GM21825 (cell line): ENCODE data around the gene IRF6.
A peak's percentile ranks its signal among the peaks of the same experiment; 100 is the strongest.
"Not testable (repeated sequence)": the region's sequence is repeated elsewhere in the genome, so short reads cannot be mapped to it uniquely, and the experiment has no call there.

Experiments used
- ATAC-seq: cut with Tn5 transposase; IDR thresholded peaks from one replicate; pipeline ENCODE4 v1.9.1; 2021; ENCODE audit warnings: mild to moderate bottlenecking, moderate library complexity; ENCODE audit not compliant: unreplicated experiment

Gene IRF6

DNA sequence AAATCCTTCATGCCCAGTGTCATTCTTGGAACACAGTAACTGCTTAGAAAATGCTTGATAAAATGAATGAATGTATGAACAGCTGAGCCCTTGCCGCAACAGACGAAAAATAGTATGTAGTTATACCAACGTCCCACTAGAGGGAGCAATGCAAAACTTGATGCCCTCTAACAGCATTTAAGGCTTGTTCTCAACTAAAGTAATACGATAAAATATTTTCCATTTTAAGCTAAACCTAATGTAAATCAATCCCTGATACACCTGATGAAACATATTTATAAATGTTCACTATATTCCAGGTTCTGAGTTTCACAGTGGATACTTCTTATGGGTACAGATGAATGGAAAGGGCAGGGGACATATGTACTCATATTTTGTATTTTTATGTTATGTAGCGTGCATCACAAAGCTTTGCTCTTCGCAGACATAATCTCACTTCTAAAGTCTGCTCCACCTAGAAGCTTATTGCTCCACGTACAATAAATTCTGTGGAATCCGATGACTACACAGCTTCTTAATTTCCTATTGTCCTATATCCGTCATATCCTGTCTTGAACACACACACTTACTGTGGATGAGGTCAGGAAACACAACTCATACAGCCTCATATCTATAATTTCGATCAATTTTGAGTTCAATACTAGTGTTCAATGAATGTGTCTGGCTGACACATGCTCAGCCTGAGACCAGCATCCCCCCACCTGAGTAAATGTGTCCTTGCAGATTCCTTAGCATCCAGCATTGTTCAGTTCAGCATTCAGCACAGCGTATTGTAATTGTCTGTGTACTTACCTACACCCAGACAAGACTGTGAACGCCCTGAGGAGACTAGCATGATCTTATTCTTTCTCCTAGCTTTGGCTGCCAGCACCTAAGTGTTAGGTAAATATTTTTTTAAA lies 17.4 kb upstream of the IRF6 start:
- peak; percentile 31 for ATAC-seq

DNA sequence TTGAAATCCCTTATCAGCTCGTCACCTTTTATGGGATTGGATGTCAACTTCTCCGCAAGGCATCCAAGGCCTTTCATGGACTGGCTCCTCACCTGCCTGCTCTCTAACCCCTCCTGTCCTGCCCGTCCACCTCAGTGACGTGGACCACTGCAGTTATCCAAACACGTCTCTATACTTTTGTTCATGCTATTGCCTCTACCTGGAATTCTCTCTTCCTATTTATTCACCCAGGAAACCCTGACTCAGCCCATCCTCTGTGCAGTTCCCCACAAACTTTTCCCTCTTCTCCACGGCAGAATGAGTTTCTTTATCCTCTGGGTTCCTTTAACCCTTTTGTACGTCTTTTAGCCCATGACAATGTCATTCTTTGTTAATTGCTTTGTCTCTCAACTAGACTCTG lies 16.8 kb upstream of the IRF6 start:
- no peak for ATAC-seq

DNA sequence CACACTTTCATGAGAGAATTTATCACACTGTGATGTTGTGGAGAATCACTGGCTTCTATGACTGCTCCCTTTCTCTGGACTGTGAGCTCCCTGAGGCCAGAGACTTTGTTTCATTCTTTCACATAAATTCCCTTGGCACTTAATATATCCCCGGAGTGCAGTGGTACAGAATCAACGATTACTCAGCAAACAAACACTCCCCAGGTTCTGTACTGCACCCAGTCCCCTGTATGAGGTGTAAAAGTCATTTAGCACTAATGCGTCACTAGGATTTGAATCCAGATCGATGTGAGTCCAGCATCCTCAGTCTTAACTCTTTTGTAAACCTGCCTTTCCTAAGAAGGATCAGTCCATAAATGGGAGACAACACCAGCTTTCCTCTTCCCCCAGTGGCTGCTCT lies 15.0 kb upstream of the IRF6 start:
- ATAC-seq: no peak

DNA sequence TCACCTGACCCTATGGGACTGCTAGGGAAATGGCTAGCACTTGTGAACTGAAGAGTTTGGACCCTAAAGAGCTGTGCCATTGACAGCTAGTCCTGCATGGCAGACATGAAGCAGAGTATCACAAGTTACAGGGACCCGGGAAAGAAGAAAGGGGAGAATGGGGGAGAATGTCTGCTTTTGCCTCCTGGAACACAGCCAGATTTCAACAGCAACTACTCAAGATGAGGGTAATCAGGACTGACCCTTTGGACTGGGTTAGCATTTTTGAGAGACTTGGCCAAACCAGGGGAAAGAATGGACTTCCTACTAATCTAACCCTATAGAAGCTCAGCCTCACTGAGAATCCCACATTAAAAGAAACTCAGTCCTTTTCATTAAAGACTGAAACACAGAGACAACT lies 13.1 kb upstream of the IRF6 start:
- ATAC-seq: no peak

DNA sequence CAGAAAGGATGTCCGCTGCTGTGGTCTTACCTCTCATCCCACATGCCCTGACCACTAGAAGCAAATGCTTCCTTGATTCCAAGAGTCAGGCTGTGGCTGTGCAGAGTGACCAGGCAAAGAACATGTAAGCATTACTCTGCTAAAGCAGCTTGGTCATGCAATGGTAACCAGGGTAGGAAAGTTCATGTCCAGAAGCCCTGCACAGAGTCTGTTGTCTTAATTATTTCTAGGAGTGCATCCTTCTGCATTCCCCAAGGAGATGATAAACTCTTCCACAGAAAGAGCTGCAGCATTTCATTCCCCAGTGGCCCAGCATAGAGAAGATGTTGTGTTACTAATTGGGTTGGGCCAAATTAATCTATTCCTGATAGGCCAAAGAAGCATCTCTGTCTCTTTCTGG lies 11.7 kb upstream of the IRF6 start:
- ATAC-seq: no peak

DNA sequence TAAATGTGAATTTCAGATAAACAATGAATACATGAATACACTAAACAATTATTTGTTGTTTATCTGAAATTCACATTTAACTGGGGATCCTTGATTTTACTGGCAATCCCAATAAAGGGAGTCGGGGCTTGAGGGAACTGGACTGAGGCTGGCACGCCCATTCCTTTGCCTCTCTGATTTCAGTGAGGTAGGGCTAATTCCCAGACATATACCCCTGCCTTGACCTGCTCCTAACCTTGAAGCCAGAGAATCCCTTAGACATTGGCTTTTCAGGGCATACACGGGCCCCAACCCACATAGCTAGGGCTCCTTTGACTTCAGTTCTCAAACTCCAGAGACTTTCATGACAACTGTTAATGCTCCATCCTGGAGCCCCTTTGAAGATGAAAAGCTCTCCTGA lies 11.0 kb upstream of the IRF6 start:
- no peak for ATAC-seq

DNA sequence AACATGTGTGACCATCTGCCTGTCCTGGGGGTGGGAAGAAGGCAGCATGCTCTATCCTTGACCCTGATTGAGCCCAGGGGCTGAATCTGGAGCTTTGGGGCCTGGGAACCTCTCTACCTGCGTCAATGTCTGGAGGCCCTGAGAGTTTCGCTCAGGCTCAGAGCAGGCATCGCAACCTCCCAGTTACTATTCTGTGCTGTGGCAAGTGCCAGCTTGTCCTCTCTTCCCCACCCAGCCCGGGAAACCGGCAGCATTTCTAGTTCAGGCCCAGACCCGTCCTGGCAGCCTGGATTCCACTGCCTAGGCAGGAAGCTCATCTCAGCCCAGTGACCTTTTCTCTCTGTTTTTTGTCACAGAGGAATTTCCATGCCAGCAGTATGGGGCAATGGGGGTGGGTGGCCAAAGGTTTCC lies 10.0 kb upstream of the IRF6 start:
- no peak for ATAC-seq

DNA sequence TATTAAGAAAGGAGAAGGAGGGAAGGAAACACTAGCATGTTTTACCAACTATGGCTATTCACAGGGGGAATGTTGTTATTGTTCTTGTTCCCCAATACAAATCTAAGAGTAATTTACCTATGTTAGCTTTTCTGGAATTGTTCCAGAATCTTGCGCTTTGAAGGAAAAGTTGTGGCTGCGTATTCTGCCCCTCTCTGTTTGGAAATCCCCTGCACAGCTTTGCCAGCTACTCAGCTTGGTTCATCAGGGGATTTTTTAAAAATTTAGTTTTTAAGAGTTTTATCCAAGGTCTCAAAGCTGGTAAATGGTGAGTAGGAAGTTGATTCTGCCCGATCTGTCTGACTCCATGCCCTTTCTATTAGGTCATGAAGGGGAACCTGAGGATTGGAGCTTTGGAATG lies 9.5 kb upstream of the IRF6 start:
- ATAC-seq: no peak

DNA sequence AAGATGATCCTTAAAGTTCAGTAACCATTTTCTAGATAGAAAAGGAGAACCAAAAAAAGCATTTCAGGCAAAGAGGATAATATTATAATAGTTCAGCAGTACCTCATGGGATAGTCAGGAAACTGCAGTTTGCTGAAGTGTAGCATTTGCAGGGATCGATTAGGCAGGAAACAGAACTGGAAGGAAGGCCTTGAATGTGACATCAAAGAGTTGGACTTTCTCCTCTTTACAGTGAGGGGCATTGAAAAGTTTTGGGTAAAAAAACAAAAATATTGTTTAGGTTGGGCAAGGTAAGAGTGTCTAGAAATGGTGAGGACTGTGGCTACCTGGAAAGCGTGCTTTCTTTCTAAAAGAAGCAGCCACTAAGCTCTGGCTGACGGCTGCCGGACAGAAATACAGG lies 8.0 kb upstream of the IRF6 start:
- ATAC-seq: no peak

DNA sequence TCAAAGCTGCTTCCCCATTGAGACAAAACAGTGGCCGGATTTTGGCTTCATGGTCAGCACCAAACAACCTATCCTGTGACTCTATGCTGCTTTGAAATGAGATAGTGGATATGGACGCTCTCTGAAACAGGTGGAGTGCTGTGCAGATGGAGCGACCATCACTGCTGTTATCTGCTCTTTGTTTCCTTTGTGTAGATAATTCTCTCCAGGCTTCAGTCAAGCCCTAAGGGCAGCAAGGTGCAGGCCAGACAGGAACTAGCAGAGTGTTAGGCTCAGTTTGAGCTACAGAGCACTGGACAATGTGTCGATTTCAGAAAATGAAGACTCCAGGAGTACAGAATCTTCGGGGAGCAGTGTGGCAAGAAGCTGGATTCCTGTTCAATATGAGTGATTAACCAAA lies 4.8 kb upstream of the IRF6 start:
- no peak for ATAC-seq

DNA sequence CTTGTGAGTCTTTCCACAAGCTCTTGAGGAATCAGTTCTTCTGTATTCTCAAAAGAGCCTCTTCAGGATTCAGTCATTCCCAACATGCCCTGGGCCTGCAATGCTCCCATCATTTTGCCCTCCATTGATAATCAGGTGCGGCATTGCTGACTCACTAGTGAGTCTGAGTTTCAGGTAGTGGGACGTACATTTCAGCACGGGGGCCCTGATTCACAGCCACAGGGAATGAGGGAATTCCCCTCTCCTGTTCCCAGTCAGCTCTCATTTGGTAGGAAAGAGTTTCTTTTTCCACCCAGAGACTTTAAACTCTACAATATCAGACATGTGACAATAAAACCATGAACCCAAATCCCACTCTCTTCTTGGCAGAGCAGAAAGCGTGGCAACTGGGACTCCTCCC lies 3.7 kb upstream of the IRF6 start:
- no peak for ATAC-seq

DNA sequence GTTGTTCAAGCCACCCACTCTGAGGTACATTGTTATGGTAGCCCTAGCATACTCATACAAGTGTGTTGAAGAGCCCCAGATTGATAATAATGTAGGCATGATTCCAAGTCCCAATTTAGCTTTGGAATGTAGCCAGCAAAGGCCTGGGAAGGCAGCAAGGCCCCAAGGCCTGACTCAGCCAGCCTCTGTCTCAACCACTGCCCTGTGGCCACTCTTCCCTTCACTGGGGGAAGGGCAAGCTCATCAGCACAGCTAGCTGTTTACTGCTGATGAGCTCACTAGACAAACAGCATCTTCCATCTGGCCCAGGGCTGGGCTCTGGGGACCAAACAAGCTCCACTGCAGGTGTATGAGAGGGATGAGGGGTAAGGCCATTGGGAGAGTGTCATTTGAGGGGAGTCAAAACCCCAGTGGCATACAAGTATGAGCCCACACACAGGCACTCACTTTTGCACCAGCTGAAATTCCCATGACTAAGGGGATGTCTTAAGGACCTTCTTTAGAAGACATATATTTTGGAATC lies 2.2 kb upstream of the IRF6 start:
- no peak for ATAC-seq

DNA sequence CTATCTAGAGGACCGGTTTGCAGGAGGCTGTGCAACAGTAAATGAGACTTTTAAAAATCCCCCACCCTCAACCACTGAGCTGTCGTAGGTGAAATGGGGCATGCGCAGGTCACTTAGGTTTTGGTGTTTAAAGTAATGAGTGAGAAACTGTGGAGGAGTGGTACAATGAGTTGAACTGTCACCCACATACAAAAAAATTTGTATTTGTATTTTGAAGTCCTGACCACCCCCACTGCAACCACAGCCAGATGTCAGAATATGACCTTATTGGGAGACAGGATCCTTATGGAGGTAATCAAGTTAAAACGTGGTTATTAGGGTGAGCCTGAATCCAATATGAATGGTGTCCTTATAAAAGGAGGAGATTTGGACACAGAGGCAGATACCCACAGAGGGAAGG lies 1.6 kb upstream of the IRF6 start:
- ATAC-seq: no peak

DNA sequence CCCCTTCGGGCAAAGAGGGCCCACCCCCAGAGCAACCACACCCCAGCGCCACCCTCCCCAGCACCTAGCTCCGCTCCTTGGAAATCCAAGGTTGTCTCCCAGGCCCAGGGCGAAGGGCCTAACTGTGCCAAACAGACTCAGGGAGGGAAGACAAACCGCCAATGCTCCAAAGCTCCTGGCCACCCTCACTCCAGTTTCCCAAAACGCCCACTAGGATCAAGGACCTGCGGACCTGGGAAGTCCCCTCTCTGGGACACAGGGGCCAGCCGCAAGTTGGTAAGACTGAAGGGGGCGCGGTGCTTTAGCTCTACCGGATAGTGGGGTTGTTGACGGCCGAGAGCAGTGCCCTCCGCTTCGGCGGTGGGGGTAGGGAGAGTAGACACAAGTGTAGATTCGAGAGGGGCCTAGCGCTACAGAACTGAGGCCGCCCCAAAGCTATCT lies 581 bp downstream of the IRF6 start:
- no peak for ATAC-seq

DNA sequence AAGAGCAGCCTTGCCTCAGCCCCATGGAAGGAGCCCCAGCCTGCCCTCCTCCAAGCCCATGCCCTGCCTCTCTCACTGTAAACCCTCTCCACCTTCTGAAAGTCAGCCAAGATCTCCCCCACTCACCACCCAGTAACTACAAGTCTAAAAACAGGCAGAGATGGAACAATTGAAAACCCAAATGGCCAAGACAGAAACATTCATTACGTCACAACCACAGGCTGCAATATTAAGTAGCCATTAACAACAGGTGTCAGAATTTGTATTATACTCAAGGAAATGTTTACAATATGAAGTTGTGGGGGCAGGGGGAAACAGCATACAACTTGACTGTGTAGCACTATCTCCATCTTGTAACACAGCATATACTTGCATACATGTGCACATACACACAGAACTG lies 2.4 kb downstream of the IRF6 start:
- no peak for ATAC-seq

DNA sequence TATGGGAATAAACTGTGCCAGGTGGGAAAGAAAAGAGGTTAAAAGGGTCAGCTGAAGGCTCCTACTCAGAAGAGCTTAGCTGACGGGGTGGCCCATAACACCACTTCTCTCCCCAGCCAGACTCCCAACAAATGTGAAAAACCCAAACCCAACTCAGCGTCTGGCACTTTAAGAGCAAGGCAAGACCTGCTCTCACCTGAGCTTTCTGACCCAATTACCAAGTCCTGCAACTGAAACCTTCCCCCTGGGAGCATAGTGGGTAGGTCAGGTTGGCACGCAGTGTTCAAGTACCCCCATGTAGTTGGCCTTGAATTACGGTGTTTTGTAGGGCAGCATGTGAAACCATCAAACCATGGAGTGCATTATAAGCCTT lies 3.2 kb downstream of the IRF6 start:
- no peak for ATAC-seq

DNA sequence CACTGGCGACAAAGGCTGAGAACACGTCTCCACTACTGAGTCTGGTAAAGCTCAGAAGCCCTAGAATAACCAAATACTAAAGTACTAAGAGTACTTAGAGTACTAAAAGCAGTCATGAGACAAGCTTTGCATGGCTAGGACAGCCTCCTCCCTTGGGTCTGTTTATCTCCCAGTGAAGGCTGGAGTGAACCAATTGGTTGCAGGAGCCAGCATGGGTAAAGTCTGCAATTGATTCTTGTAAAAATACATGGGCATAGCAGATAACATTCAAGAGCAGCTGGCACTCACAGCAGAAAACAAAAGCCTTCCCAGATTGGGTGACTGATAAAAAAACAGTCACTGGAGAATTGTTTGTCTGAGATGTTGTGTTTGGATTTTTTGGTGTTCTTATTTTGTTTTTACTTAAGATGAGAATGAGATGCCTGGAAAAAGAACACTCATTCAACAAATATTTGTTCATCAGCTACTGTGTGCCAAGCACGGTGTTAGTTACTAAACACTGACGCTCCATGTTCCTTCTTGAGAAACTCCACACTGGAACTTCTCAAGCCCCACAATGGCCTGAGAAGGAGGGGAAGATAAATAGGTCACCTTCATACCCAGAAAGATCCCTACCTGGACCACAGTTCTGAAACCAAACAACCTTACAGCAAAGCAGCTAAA lies 3.7 kb downstream of the IRF6 start:
- ATAC-seq: no peak

DNA sequence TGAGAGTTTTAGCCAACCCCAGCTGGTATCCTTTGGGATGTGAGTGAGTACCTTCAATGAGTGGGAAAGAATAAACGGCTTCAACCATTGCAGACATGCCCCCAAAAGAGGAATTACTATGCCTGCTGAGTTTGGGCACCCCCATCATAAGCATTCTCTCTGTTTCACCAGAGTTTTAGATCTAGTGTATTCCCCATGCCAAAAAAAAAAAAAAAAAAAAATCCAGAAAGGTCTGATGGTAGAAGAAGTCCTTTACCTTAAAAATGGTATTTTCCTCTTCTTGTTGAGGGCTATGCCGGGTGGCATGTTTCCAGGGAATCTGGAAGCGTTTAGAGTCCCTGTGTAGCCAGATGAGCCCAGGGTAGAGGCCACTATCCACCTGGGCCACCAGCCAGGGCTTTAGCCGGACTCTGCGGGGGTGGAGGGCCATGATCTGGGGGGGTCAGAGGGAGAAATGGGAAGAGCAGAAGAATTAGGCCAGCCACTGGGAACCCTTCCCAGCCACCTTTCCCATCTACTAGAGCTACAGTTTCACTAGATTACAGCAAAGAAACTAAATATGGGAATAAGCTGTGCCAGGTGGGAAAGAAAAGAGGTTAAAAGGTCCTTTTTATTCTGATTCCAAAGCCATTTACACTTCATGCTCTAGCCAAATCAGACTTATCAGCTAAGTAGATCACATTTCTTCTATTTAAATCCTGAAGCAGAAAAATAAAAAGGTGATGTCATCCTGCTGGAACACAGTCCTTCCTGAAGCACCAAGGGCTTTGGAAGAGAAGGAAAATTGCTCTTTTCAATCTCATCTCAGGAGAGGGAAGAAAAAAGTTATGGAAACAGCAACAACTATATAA lies 4.7 kb downstream of the IRF6 start:
- ATAC-seq: no peak

DNA sequence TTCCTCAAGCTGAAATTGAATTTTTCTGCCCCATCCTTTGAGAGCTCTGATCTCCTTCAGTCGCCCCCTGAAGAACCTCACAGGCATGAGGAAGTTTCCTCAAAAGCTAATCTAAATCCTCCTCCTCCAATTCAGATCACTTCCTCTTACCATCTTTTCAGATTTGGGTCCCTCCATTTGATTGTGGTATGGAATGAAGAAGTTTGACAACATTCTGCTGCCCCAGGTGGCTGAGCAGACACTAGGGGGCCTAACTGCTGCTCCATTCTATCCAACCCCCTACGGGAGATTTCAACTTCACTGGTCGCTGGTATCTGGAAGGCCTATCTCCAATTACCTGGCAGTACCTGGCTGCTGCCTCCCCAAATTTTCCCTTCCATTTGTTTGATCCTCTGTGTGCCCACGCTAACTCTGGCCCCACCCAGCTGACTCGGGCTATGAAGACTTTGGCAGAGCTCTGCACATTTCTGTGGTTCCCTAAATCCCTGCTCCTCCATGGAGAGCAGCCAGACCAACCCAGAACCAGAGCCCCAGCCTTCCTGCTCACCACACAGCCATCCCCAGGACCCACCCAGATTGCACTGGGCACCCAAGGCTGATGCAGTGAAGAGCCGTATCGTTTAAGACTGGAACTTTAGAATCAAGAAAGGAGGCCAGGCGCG lies 7.8 kb downstream of the IRF6 start:
- no peak for ATAC-seq

DNA sequence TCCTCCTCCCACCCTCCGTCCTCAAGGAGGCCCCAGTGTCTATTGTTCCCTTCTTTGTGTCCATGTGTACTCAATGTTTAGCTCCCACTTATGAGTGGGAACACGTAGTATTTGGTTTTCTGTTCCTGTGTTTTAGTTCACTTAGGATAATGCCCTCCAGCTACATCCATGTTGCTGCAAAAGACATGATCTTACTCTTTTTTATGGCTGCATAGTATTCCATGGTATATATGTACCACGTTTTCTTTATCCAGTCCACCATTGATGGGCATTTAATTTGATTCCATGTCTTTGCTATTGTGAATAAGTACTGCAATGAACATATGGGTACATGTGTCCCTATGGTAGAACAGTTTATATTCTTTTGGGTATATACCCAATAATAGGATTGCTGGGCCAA lies 12.2 kb downstream of the IRF6 start:
- ATAC-seq: not testable (repeated sequence)

DNA sequence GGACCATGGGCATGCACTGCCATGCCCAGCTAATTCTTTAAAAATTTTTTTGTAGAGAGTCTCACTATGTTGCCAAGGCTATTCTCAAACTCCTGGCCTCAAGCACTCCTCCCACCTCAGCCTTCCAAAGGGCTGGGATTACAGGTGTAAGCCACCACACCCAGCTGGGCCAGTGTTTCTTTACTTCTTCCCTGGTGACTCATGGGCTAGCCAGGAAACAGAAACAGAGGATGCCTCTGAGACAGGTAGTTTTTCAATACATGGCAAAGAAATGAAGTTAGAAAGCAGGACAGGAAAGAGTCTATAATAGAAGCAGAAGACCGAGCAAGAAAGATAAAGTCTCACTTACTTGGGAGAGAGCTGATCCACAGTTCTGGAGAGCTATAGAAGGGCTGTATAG lies 14.0 kb downstream of the IRF6 start:
- ATAC-seq: no peak
